Measurements from ENCODE around the gene IFITM1. TPM values are rescaled to one million over a fixed set of nuclear protein-coding genes. Genes with fewer than 3 reads are reported as not detected.

The IFITM1 gene
- total and polyA plus RNA-seq, 2 of the 8 experiments (the other 6 are each of a cell fraction or from before 2014, with no cell fraction given) = 394 to 1,464 TPM

GRCh38 chr11:296171-297050, 17.4 kb upstream of the IFITM1 start:
- Histone ChIP-seq H2AFZ (ENCODE audit: low read length) (no peak overlapping the region), H3K9ac (replicated peaks in 1 of 4; ENCODE audit: extremely low read depth in 1 of 4, low read depth in 3 of 4, low read length in 3 of 4) (no peak overlapping the region), H4K20me1 (replicated peaks in 1 of 2; ENCODE audit: control insufficient read depth in 1 of 2, insufficient read depth in 2 of 2, low read length in 2 of 2) (no peaks in the 10 kb centered on the region), H3K23ac (ENCODE audit: insufficient read length) (no peak overlapping the region), H2BK15ac (ENCODE audit: low read length) (peak overlapping the region; percentile 88; the same call in 1 of the 2 replicates), H3K27me3 (replicated peaks in 1 of 4; ENCODE audit: control insufficient read depth in 3 of 4, extremely low read depth in 1 of 4, insufficient read depth in 3 of 4, low read length in 3 of 4) (no peaks in the 10 kb centered on the region), H3K4me2 (ENCODE audit: insufficient read depth in 1 of 2, low read depth in 2 of 2, low read length in 2 of 2) (no peak overlapping the region), H3K27ac (ENCODE audit: low read depth, low read length) (no peak overlapping the region), H3K79me1 (ENCODE audit: low read depth, low read length) (no peaks in the 10 kb centered on the region), H3K18ac (ENCODE audit: extremely low read depth, low read length) (peak overlapping the region; percentile 60; the same call in 1 of the 2 replicates), H3K23me2 (ENCODE audit: low read depth, low read length) (no peaks in the 10 kb centered on the region), H2BK12ac (ENCODE audit: low read depth, low read length) (peak overlapping the region; percentile 39; the same call in 1 of the 2 replicates), H3K4ac (replicated peaks; ENCODE audit: insufficient read length, low read depth, low read length) (no peak overlapping the region), H4K91ac (replicated peaks; ENCODE audit: insufficient read length, low read length) (peak overlapping the region; percentile 30), H3K9me3 (ENCODE audit: insufficient read depth in 2 of 2, low read depth in 1 of 2, low read length in 1 of 2) (no peaks in the 10 kb centered on the region), H4K5ac (ENCODE audit: insufficient read length, low read depth, low read length) (no peak overlapping the region), H3K56ac (replicated peaks; ENCODE audit: insufficient read length, low read depth, low read length) (no peak overlapping the region), H3K36me3 (ENCODE audit: control insufficient read depth in 2 of 4, insufficient read depth in 4 of 4, low read length in 3 of 4) (peaks cover 3 to 30% (median 15%) of the 10 kb centered on the region in 4 experiments; a peak in 6 of 8 replicates), H2BK120ac (replicated peaks; ENCODE audit: low read depth, low read length) (no peak overlapping the region), H3K79me2 (ENCODE audit: control insufficient read depth in 1 of 2, insufficient read depth in 2 of 2, low read length in 2 of 2) (no peaks in the 10 kb centered on the region), H3K4me3 (ENCODE audit: extremely low read depth in 1 of 4, insufficient read depth in 2 of 4, low read depth in 3 of 4, low read length in 4 of 4) (no peak overlapping the region), H3K14ac (ENCODE audit: insufficient read length) (no peak overlapping the region), H2BK5ac (ENCODE audit: low read depth, low read length) (peak overlapping the region; percentile 83; the same call in 1 of the 2 replicates), H2BK20ac (ENCODE audit: low read length) (no peak overlapping the region), H3K4me1 (replicated peaks in 1 of 4; ENCODE audit: control insufficient read depth in 3 of 4, insufficient read depth in 4 of 4, low read length in 3 of 4) (peaks cover 6 to 27% (median 17%) of the 10 kb centered on the region in 4 experiments), H2AK5ac (ENCODE audit: low read depth, low read length) (0 out of 2 replicates have a peak overlapping the region, but pooled peaks have one; percentile 39), H4K8ac (ENCODE audit: extremely low read depth, insufficient read depth, low read length) (no peak overlapping the region; the same call in 1 of the 2 replicates)
- CTCF ChIA-PET (ENCODE audit: partially characterized antibody) = interaction anchor here (1.0 to 3.4 kb wide), 4 partner anchors 9 to 67 kb away, joined by 3 to 29 read pairs (median 4); partner anchors contain the start of gene IFITM2
- WGBS, 2 experiments (ENCODE audit: extremely low coverage in 1 of 2, insufficient coverage in 1 of 2, insufficient read length in 1 of 2, insufficient replicate concordance in 2 of 2, low coverage in 1 of 2, low lambda C conversion rate in 2 of 2, missing lambda C conversion rate in 1 of 2) = 85% methylated on average over 30 of the region's 35 CpGs; no CpG with 5 or more reads in 1 of the 2 experiments
- FAIRE-seq = no peak
- no peak for DNase-seq (ENCODE audit: low read depth in 1 of 2, low spot score in 2 of 2)
- POLR2A ChIA-PET (ENCODE audit: partially characterized antibody) = interaction anchor here (0.6 to 3.0 kb wide), 4 partner anchors 11 to 233 kb away, joined by 3 to 17 read pairs (median 6); no protein-coding TSS in a partner anchor
- no peak for TF ChIP-seq USF2 (IDR thresholded peaks at IDR 0.05; ENCODE audit: low read length)
- TF ChIP-seq TCF12 (IDR thresholded peaks at IDR 0.05; ENCODE audit: low read depth, low read length) = no peak
- no peak for TF ChIP-seq EP300 (IDR thresholded peaks at IDR 0.05; ENCODE audit: borderline replicate concordance in 1 of 2, low read depth in 2 of 2, low read length in 2 of 2)
- TF ChIP-seq E2F6 (IDR thresholded peaks at IDR 0.05) = no peak
- TF ChIP-seq RBBP5 (IDR thresholded peaks at IDR 0.05; ENCODE audit: borderline replicate concordance, low read depth, low read length) = no peak
